B cell (primary cell): Measurements from ENCODE around the gene PFKFB3. TPM values are rescaled to one million over a fixed set of nuclear protein-coding genes. Genes with fewer than 3 reads are reported as not detected.

ENCODE experiments used
- ATAC-seq: fragments of 200-7000 bp; cut with Tn5 transposase; one replicate; pipeline ENCODE4 v1.10.0; 2021; ENCODE audit warnings: low read depth, mild to moderate bottlenecking, moderate number of reproducible peaks, moderate library complexity
- CTCF ChIA-PET: fragments of 350-600 bp; sonication (Branson Sonifier 250); formaldehyde crosslinking; loops from one replicate; lab custom pipeline; 2021; ENCODE audit warnings: antibody characterized with exemption, inconsistent platforms; lab: Charles Lee
- POLR2A ChIA-PET: fragments of 350-600 bp; sonication (Branson Sonifier 250); formaldehyde crosslinking; loops from one replicate; lab custom pipeline; 2021; ENCODE audit warnings: antibody characterized with exemption; lab: Charles Lee
- DNase-seq: peaks from one replicate; pipeline ENCODE4 v3.0.0; 2013
- H2AFZ ChIP-seq: 2 replicates; pipeline ENCODE4 v1.6.1; 2012; ENCODE audit warnings: mild to moderate bottlenecking, low read depth, low read length; ENCODE audit not compliant: insufficient read depth, poor library complexity, severe bottlenecking
- H3K27ac ChIP-seq, 2 donors: 1 replicate in 1 of 2; 2 replicates in 1 of 2; pipeline ENCODE4 v1.5.1; 2012 to 2013; ENCODE audit warnings: low read length in 2 of 2, mild to moderate bottlenecking in 2 of 2, moderate library complexity in 1 of 2
- H3K27me3 ChIP-seq, 4 experiments: fragments of 200-600 bp in 1 of 4; sonication (generic) in 1 of 4; replicated peaks in 1 of 4; 1 replicate in 2 of 4; 2 replicates in 2 of 4; pipeline versions ENCODE4 v1.6.1 to v1.7.0; 2013 to 2016; ENCODE audit warnings: low read length in 3 of 4, mild to moderate bottlenecking in 2 of 4, mixed read lengths in 1 of 4, moderate library complexity in 1 of 4; ENCODE audit not compliant: insufficient read depth in 4 of 4, control insufficient read depth in 3 of 4; ENCODE audit errors: control extremely low read depth in 1 of 4
- H3K36me3 ChIP-seq, 2 experiments: replicated peaks in 1 of 2; 1 replicate in 1 of 2; 2 replicates in 1 of 2; pipeline versions ENCODE4 v1.6.1 to v1.7.1; 2013; ENCODE audit warnings: low read length in 1 of 2; ENCODE audit not compliant: insufficient read depth in 2 of 2, control insufficient read depth in 1 of 2; ENCODE audit errors: control extremely low read depth in 1 of 2, extremely low read depth in 1 of 2
- H3K4me1 ChIP-seq, 2 donors: fragments of 200-600 bp in 1 of 2; sonication (generic) in 1 of 2; 1 replicate in 1 of 2; 2 replicates in 1 of 2; pipeline versions ENCODE4 v1.5.1 to v1.6.1; 2013 to 2017; ENCODE audit warnings: low read length in 2 of 2; ENCODE audit not compliant: control insufficient read depth in 2 of 2, insufficient read depth in 2 of 2
- H3K4me2 ChIP-seq: replicated peaks from 2 replicates; pipeline ENCODE3; 2012; ENCODE audit warnings: mild to moderate bottlenecking, low read depth, low read length; ENCODE audit not compliant: poor library complexity, severe bottlenecking
- H3K4me3 ChIP-seq, 5 experiments: fragments of 200-600 bp in 1 of 5; sonication (generic) in 1 of 5; 1 replicate in 3 of 5; 2 replicates in 2 of 5; pipeline versions ENCODE4 v1.5.1 to v1.7.0; 2011 to 2016; ENCODE audit warnings: low read length in 4 of 5, mild to moderate bottlenecking in 4 of 5, low read depth in 2 of 5, control low read depth in 1 of 5, moderate library complexity in 1 of 5; ENCODE audit not compliant: insufficient read depth in 1 of 5; ENCODE audit errors: control extremely low read depth in 1 of 5, extremely low read depth in 1 of 5
- H3K79me2 ChIP-seq: fragments of 200-600 bp; sonication (generic); one replicate; pipeline ENCODE4 v1.6.0; 2016; ENCODE audit warnings: low read length; ENCODE audit not compliant: control insufficient read depth, insufficient read depth
- H3K9ac ChIP-seq: fragments of 200-600 bp; sonication (generic); 2 replicates; pipeline ENCODE4 v1.6.1; 2017; ENCODE audit warnings: mild to moderate bottlenecking, low read length, moderate library complexity
- H3K9me3 ChIP-seq, 3 donors: one replicate each; pipeline versions ENCODE4 v1.6.1 to v1.7.1; 2013; ENCODE audit warnings: low read length in 2 of 3; ENCODE audit not compliant: control insufficient read depth in 2 of 3, insufficient read depth in 1 of 3; ENCODE audit errors: control extremely low read depth in 1 of 3
- H4K20me1 ChIP-seq: 2 replicates; pipeline ENCODE4 v1.6.0; 2012; ENCODE audit warnings: mild to moderate bottlenecking, low read length; ENCODE audit not compliant: insufficient read depth, control insufficient read depth, poor library complexity, severe bottlenecking
- H3K27ac Mint-ChIP-seq: one replicate; pipeline ENCODE4 v1.8.0; 2021; ENCODE audit warnings: mixed read lengths
- H3K27me3 Mint-ChIP-seq: one replicate; pipeline ENCODE4 v1.8.0; 2021; ENCODE audit warnings: mixed read lengths
- H3K4me1 Mint-ChIP-seq: one replicate; pipeline ENCODE4 v1.8.0; 2021; ENCODE audit warnings: mixed read lengths
- H3K4me3 Mint-ChIP-seq: one replicate; pipeline ENCODE4 v1.8.0; 2021; ENCODE audit warnings: mixed read lengths
- H3K9me3 Mint-ChIP-seq: one replicate; pipeline ENCODE4 v1.8.0; 2022; ENCODE audit warnings: mixed read lengths; ENCODE audit not compliant: insufficient read depth
- EZH2 ChIP-seq: IDR thresholded peaks from 2 replicates; pipeline ENCODE4 v1.6.1; 2012; ENCODE audit warnings: borderline replicate concordance, low read depth, mild to moderate bottlenecking, moderate library complexity, low read length; ENCODE audit not compliant: insufficient read depth, poor library complexity, severe bottlenecking
- WGBS: methylation state at CpG from one replicate; pipeline ENCODE4 v1.1.5; 2013; ENCODE audit warnings: missing lambda C conversion rate; ENCODE audit not compliant: insufficient coverage; 5-methylcytosine and 5-hydroxymethylcytosine counted together
- intact Hi-C: fragments of 100-400 bp; cut with micrococcal nuclease; formaldehyde crosslinking; loops from one replicate; pipeline ENCODE4 v1.10.0; 2022
- polyA plus RNA-seq: library from polyadenylated mRNA; depleted of rRNA; stranded (reverse); fragments of >200 nt; gene quantifications from 2 replicates; pipeline ENCODE4 v1.2.3, GENCODE V29; 2012
- total RNA-seq, 2 donors: library from RNA; stranded (reverse); fragments of 120-200 nt in 1 of 2; gene quantifications; 1 replicate in 1 of 2; 2 replicates in 1 of 2; pipeline versions ENCODE4 v1.2.3 to v1.2.4, GENCODE V29; 2013 to 2022
- TF ChIP-seq, protein P1 (sequence below): fragments of 200-600 bp; IDR thresholded peaks from one replicate; pipeline ENCODE4 v1.8.0; 2022; ENCODE audit warnings: antibody characterized with exemption, mild to moderate bottlenecking

The PFKFB3 gene
- total and polyA plus RNA-seq, 2 donors (not counting 1 experiment from before 2014, with no cell fraction given), result 13.2 to 239 TPM

DNA sequence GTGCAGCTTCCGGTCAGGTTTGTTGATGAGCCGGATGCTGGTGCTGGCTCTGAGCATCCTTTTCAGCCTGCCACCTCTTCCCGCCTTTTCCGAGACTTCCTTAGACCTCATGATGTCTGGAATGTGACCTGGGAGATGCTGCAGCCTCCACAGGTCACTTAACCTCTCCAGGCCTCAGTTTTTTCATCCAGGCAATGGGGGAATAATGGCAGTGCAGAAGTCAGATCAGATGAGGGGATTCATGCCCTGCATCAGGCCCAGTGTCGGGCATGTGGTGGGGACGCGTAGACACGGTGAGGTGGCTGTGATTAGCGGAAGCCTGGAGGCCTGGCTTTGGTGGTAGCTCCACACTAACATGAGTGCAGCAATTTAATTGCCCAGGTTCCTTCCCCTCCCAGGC lies 24.6 kb downstream of the PFKFB3 start:
- POLR2A ChIA-PET, result interaction anchor here (0.5 kb wide), 1 partner anchor 15 kb away, joined by 3 read pairs; no protein-coding TSS in a partner anchor
- no peaks in the 10 kb centered on the region for H4K20me1 ChIP-seq
- peaks cover 0 to 64% of the 10 kb centered on the region in 2 experiments for H3K36me3 ChIP-seq
- no peak for TF ChIP-seq EZH2
- TF ChIP-seq, protein P1, sequence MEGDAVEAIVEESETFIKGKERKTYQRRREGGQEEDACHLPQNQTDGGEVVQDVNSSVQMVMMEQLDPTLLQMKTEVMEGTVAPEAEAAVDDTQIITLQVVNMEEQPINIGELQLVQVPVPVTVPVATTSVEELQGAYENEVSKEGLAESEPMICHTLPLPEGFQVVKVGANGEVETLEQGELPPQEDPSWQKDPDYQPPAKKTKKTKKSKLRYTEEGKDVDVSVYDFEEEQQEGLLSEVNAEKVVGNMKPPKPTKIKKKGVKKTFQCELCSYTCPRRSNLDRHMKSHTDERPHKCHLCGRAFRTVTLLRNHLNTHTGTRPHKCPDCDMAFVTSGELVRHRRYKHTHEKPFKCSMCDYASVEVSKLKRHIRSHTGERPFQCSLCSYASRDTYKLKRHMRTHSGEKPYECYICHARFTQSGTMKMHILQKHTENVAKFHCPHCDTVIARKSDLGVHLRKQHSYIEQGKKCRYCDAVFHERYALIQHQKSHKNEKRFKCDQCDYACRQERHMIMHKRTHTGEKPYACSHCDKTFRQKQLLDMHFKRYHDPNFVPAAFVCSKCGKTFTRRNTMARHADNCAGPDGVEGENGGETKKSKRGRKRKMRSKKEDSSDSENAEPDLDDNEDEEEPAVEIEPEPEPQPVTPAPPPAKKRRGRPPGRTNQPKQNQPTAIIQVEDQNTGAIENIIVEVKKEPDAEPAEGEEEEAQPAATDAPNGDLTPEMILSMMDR, result no peak
- ATAC-seq (no peak), DNase-seq (no peak)
- H3K27me3 ChIP-seq, result no peaks in the 10 kb centered on the region
- H3K4me1 ChIP-seq, result no peaks in the 10 kb centered on the region
- H2AFZ ChIP-seq, result no peak overlapping the region
- no peaks in the 10 kb centered on the region for H3K9me3 Mint-ChIP-seq
- no peak overlapping the region for H3K4me3 Mint-ChIP-seq
- CTCF ChIA-PET, result interaction anchor here (0.7 kb wide), 1 partner anchor 174 kb away, joined by 5 read pairs; no protein-coding TSS in a partner anchor
- no peak overlapping the region for H3K9ac ChIP-seq
- no peaks in the 10 kb centered on the region for H3K9me3 ChIP-seq
- H3K4me3 ChIP-seq, result no peak overlapping the region
- H3K79me2 ChIP-seq, result no peaks in the 10 kb centered on the region
- H3K4me1 Mint-ChIP-seq, result no peaks in the 10 kb centered on the region
- H3K27ac ChIP-seq, result no peak overlapping the region
- no peak overlapping the region for H3K27ac Mint-ChIP-seq
- no peak overlapping the region for H3K4me2 ChIP-seq
- intact Hi-C loops, result no loop called here
- no peaks in the 10 kb centered on the region for H3K27me3 Mint-ChIP-seq
- 100% methylated on average over 8 of the region's 9 CpGs for WGBS

DNA sequence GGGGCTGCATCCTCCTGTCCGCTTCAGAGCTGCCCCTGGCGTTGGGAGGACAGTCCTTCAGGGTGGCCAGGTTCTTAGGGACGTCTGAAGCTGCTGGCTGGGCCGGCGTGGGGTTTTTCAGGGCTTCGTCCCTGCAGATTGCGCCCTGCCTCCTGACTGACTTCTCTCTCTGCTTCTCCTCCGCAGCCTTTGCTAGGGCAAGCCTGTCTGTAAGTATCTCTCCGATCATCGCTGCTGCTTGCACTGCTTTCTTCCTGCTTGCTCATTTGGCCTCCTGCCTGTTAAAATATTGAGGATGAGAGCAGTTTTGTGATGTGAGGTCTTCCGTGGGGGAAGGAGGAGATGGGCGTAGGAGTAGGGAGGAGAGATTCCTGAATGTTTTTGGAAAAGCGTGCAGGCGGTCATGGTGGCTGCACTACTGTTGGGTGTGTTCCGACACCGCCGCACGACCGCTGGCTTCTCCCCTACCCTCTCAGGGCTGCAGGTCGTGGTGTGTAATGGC lies 25.3 kb downstream of the PFKFB3 start:
- no peaks in the 10 kb centered on the region for H4K20me1 ChIP-seq
- peaks cover 0 to 60% of the 10 kb centered on the region in 2 experiments for H3K36me3 ChIP-seq
- TF ChIP-seq, protein P1, result no peak
- no peak for TF ChIP-seq EZH2
- ATAC-seq (no peak), DNase-seq (no peak)
- H3K27ac ChIP-seq, result no peak overlapping the region
- no peak overlapping the region for H3K9ac ChIP-seq
- POLR2A ChIA-PET, result no interaction called here
- CTCF ChIA-PET, result interaction anchor here (1.8 kb wide), 1 partner anchor 173 kb away, joined by 7 read pairs; no protein-coding TSS in a partner anchor
- Mint-ChIP-seq H3K27ac (no peak overlapping the region), H3K4me3 (no peak overlapping the region), H3K4me1 (no peaks in the 10 kb centered on the region), H3K27me3 (no peaks in the 10 kb centered on the region), H3K9me3 (no peaks in the 10 kb centered on the region)
- intact Hi-C loops, result no loop called here
- WGBS, result 98% methylated on average over 18 of the region's 20 CpGs
- H3K4me3 ChIP-seq, result no peak overlapping the region
- H3K27me3 ChIP-seq, result no peaks in the 10 kb centered on the region
- H3K79me2 ChIP-seq, result no peaks in the 10 kb centered on the region
- H3K4me2 ChIP-seq, result no peak overlapping the region
- H3K4me1 ChIP-seq, result no peaks in the 10 kb centered on the region
- no peak overlapping the region for H2AFZ ChIP-seq
- no peaks in the 10 kb centered on the region for H3K9me3 ChIP-seq
